ENCODE data around the gene EPS15. TPM values are rescaled to one million over a fixed set of nuclear protein-coding genes. Genes with fewer than 3 reads are reported as not detected.

The EPS15 gene
- total RNA-seq, 1 donor from 2014 or later, result 120 TPM

GRCh38 chr1:51422367-51423072 is 96.5 kb downstream of the EPS15 start:
- no peak for TF ChIP-seq CTCF (IDR thresholded peaks at IDR 0.05; ENCODE audit: unreplicated experiment)
- Mint-ChIP-seq H3K4me1 (ENCODE audit: unreplicated experiment) (peaks cover 71% of the 10 kb centered on the region), H3K27me3 (ENCODE audit: unreplicated experiment) (no peaks in the 10 kb centered on the region), H3K4me3 (ENCODE audit: unreplicated experiment) (peak overlapping the region; percentile 56), H3K36me3 (ENCODE audit: low read depth, unreplicated experiment) (peaks cover 12% of the 10 kb centered on the region), H3K27ac (ENCODE audit: unreplicated experiment) (peak overlapping the region; percentile 92), H3K9me3 (ENCODE audit: unreplicated experiment) (no peaks in the 10 kb centered on the region)
- no peak for DNase-seq (ENCODE audit: low spot score)

DNA sequence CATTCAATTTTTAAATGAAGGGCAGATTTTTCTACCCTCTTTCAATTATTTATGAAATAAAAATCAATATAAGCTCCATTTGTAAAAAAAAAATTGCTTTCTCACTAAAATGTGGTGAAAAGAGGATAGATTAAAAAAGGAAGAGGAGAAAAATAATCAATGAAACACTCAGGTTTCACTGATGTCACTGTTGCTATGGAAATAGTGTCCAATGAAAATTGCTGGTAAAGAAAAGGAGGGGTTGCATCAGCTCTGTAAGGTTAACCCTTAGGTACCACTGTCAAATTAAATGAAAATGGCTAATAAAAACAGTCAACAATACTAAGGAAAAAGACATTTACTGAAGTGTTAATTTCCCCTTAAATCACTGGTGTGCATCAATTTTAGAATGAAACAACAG is 97.1 kb downstream of the EPS15 start:
- Mint-ChIP-seq H3K4me3 (ENCODE audit: unreplicated experiment) (peak overlapping the region; percentile 84), H3K27ac (ENCODE audit: unreplicated experiment) (peak overlapping the region; percentile 92)
- DNase-seq (ENCODE audit: low spot score), result no peak

DNA sequence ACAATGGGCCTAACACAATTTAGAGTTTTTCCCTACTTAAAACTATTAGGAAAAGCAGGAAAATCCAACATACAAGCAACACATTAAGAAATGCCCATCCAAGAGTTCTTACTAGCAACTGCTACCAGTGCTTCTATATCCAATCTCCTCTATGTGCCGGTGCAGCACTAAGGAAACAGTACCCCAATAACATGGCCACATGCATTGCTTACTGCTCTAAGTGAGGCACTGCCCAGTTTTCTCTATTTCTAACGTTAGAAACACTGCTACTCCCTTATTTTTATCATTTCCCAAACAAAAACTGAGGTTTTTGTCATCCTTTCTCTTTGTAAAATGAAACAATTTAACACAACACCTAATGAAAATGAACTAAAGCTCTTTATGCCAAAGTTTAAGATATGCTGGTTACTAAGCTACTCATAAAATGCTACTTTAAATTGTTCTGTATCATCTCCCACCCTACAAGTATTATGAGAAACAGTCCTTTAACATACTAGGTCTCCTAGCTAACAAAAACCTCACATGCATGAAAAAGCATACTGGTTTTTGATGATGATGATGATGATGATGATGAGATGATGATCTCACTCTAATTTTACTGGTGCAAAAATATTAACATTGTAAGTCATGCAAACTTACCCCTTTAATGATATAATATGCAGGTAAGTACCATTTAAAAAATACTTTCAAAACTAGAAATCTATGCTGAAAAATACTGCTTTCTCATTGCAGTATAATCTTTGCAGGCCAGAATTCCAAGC is 98.0 kb downstream of the EPS15 start:
- TF ChIP-seq CTCF (IDR thresholded peaks at IDR 0.05; ENCODE audit: unreplicated experiment), result no peak
- Mint-ChIP-seq H3K36me3 (ENCODE audit: low read depth, unreplicated experiment) (peaks cover 6% of the 10 kb centered on the region), H3K27me3 (ENCODE audit: unreplicated experiment) (no peaks in the 10 kb centered on the region)

More for the DNA sequence above, 97.1 kb downstream of the EPS15 start:
- peaks cover 6% of the 10 kb centered on the region for H3K36me3 Mint-ChIP-seq (ENCODE audit: low read depth, unreplicated experiment)
- no peaks in the 10 kb centered on the region for H3K27me3 Mint-ChIP-seq (ENCODE audit: unreplicated experiment)
- peaks cover 76% of the 10 kb centered on the region for H3K4me1 Mint-ChIP-seq (ENCODE audit: unreplicated experiment)
- no peak for TF ChIP-seq CTCF (IDR thresholded peaks at IDR 0.05; ENCODE audit: unreplicated experiment)
- no peaks in the 10 kb centered on the region for H3K9me3 Mint-ChIP-seq (ENCODE audit: unreplicated experiment)

GRCh38 chr1:51418384-51418959 is 100.6 kb downstream of the EPS15 start:
- Mint-ChIP-seq H3K4me3 (ENCODE audit: unreplicated experiment) (no peak overlapping the region), H3K36me3 (ENCODE audit: low read depth, unreplicated experiment) (peaks cover 6% of the 10 kb centered on the region), H3K27ac (ENCODE audit: unreplicated experiment) (peak overlapping the region; percentile 51)

More for the DNA sequence above, 98.0 kb downstream of the EPS15 start:
- Mint-ChIP-seq H3K4me3 (ENCODE audit: unreplicated experiment) (peak overlapping the region; percentile 84), H3K9me3 (ENCODE audit: unreplicated experiment) (no peaks in the 10 kb centered on the region), H3K27ac (ENCODE audit: unreplicated experiment) (peak overlapping the region; percentile 65), H3K4me1 (ENCODE audit: unreplicated experiment) (peaks cover 78% of the 10 kb centered on the region)
- no peak for DNase-seq (ENCODE audit: low spot score)

More at GRCh38 chr1:51418384-51418959, 100.6 kb downstream of the EPS15 start:
- Mint-ChIP-seq H3K9me3 (ENCODE audit: unreplicated experiment) (no peaks in the 10 kb centered on the region), H3K4me1 (ENCODE audit: unreplicated experiment) (peaks cover 63% of the 10 kb centered on the region), H3K27me3 (ENCODE audit: unreplicated experiment) (no peaks in the 10 kb centered on the region)
- no peak for DNase-seq (ENCODE audit: low spot score)
- no peak for TF ChIP-seq CTCF (IDR thresholded peaks at IDR 0.05; ENCODE audit: unreplicated experiment)

All from endothelial cell (in vitro differentiated cells).